GM18502 (cell line): ENCODE results near the gene ERCC4.

Source experiments
- ATAC-seq: cut with Tn5 transposase; IDR thresholded peaks from one replicate; pipeline ENCODE4 v1.9.1; 2021; ENCODE audit warnings: mild to moderate bottlenecking; ENCODE audit not compliant: unreplicated experiment, poor library complexity

ERCC4 gene

DNA sequence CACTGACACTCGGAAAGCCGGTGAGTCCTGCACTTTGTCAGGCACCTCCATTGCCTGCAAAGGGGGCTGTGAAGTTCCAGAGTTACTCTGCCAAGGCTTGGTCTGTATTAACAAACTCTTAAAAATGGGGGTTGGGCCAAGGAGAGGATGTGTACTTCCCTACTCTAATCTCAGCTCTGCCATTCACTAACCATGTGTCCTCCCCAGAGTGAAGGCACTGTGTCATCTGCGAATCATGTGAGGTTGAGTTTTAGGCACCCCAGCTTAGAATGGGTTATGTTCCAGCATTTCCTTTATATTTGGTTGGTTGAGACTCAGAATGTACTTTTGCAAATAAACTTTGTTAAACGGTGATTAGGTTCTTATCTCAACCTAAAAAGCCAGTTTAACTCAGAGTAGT, 24.9 kb downstream of the ERCC4 start:
- ATAC-seq: no peak

DNA sequence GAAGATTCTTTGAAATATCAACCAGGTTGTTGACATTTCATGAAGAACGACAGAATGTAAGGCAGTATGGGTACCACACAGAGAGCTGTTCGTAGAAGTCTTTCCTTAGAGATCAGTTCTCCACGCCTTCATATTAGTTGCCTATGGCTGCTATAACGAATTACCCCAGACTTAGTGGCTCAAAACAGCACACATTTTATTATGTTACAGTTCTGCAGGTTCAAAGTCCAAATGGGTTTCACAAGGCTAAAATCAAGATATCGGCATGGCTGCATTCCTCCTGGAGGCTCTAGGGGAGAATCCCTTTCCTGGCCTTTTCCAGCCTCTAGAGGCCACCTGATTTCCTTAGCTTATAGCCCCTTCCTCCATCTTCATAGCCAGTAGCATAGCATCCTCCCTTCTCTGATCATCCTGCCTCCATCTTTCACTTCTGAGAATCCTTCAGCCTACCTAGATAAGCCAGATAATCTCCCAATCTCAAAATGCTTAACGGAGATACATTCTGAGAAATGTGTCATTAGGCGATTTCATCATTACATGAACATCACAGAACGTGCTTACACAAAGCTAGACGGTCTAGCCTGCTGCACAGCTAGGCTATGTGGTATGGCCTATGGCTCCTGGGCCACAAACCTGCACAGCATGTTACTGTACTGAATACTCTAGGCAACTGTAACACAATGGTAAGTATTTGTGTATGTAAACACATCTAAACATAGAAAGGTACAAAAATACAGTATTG, 26.0 kb downstream of the ERCC4 start:
- no peak for ATAC-seq

DNA sequence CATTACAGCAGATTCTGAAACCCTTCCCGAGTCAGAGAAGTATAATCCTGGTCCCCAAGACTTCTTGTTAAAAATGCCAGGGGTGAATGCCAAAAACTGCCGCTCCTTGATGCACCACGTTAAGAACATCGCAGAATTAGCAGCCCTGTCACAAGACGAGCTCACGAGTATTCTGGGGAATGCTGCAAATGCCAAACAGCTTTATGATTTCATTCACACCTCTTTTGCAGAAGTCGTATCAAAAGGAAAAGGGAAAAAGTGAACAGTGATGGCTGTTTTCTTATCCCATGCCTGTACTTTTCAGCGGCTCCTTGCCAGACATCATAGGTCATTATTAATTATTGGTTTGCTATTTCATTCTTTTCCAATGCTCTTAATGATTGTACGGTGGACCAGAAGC, 28.1 kb downstream of the ERCC4 start:
- ATAC-seq: no peak

DNA sequence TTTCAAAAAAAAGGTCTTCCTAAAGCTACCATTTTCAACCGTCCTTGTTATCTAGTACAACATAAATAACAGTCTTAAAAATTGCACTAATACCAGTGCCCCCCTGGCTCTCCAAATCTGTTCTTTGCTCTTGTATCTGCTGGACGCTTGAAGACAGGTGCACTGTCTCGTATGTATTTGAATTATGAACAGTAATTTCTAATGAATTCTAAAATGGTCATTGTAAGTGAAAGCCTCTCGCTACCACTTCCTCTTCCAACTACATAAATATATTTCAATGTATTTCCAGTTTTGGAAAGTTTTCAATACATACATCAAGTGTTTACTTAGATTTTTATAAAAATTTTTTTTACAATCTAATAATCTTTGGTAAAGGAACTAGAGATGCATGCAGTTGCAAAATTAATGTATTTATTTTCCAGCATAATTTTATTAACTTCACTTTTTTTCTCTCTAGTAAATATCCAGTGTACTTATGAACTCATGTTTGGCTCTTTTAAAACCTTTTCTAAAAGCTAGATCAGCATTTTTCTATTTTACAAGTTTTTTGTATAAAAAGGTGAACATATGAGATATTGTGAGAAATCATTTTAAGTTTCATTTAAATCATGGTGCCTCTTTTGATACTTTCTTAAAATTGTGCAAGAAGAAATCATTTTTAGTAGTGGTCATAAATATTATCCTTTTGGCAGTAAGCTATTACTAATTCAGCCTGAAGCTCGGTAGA, 31.0 kb downstream of the ERCC4 start:
- ATAC-seq: no peak

DNA sequence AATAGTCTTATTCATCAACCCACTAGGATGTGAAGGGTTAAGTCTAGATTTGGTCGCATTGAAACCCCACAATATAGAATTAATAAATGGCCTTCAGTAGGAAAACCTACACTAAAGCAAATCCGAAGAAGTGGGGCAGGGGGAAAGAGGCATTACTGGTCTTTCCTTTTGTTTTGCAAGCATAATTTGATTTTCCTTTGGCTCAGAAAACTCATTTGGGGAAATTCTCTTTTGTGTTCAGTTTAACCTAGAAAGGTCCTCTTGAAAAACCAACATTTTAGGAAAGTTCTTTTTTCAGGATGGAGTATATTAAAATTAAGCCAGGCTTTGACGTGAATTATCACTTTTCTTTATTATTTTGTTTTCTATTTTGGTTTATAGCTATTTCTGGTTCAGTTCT, 31.7 kb downstream of the ERCC4 start:
- ATAC-seq: no peak

DNA sequence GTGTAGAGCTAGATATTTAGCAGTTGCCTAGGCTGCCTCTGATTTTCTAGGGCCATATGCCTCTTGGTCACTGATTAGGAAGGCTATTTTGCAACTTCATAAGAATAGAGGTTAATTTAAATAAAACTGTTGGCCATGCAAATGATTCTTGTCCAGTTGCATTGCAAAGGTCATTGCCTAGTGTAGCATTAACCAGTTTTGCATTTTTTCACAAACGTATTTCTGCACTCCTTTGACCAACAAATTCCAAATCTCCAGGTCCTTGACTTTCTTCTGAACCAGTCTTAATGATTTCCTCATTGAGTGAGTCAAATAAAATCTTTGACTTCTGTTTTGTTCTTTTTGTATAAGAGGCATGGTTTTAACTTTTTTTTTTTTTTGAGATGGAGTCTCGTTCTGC, 33.5 kb downstream of the ERCC4 start:
- no peak for ATAC-seq

DNA sequence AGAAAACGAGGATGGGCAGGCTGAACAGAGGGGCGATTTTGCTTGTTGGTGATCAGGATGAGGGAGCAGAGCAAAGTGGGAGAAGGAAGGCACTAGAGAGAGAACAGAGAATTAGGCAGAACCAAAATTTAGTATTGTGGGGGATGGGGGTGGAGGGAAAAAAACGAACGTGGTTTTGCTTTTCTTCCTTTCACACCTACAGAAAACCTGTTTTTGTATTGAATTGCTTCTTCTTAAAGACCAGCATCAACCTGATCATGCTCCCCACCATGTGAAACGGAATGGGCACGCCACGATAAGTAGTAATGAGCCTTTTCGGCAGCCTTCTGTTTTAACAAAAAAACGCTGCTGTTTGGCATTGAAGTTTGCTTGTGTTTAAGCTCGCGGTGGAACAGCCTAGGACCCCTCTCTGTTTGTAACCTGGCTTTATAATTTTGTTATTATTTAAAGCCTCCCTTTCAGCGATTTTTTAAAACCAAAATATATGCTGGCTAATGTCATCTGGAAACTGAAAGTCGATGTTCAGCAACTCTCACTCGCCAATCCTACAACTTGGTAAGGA, 36.8 kb downstream of the ERCC4 start:
- ATAC-seq: no peak

DNA sequence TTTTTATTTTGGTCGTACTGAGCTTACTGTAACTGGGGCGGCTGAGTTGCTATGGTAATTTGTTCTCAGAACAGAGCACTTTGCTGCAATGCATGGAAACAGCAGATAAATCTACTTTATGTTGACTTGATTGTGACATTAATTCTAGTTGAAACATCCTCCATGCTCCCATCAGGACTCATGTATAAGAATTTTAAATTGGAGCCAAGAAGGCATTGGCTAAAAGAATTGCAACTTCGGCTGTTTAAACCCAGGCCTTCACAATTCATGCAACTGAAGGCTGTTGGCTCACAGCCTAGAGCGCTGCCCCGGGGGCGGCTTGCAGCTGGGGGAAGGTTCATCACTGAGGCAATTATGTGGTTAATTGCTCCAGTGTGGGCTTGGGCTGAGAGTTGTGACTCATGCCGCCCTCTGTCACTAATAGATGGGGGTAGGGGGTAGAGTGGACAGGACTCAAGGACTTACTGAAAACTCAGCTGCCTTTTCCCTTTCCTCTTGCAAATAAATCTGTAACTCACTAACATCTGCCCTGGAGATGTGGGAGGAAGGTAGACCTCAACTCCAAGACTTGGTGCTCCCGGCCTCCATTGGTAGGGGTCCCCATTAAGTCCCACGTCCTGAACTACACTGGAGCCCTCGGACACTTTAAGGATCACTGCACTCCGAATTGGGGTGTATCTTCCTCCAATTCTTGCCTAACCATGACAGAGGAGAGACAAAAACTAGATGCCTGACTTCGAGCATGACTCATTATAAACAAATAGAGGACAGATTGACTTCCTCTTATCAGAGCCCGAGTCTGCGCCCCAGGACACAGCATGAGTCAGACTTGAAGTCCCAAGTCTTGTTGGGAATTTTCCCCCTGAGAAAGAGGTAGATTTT, 37.5 kb downstream of the ERCC4 start:
- ATAC-seq: peak; percentile 92

DNA sequence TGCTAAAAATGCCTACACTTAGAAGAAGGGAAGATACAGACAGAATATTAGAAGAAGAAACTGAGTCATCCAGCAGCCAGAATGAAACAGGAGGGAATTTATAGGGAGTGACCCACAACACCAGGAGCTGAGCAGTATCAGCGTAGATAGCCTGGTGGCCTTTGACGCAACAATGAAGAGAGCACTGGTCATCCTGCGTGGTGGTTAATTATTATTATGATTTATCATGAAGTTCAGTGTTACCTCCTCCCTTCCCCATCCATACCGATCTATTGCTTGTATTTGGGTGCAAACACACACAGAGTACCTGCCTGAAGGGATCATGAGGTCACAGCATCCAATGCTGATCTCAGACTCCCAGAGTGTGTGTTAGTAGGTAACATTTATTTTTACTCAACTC, 38.5 kb downstream of the ERCC4 start:
- ATAC-seq: no peak

DNA sequence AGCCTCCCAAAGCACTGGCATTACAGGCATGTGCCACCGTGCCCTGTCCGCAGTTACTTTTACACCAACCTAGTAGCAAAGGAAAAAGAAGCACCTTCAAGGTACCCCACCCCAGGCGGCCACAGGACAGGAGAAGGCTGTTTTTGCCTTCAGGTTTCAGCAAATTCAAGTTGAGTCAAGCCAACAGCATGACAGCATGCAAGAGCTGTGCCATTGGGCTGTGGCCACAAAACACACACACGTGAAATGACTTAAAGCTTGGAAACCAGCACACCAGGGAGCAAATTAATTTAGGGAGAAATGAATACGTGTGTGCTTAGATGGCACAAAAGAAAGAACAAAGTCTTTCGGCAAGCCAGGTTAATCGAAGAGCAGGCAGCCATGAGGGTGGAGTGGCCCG, 39.7 kb downstream of the ERCC4 start:
- ATAC-seq: no peak

DNA sequence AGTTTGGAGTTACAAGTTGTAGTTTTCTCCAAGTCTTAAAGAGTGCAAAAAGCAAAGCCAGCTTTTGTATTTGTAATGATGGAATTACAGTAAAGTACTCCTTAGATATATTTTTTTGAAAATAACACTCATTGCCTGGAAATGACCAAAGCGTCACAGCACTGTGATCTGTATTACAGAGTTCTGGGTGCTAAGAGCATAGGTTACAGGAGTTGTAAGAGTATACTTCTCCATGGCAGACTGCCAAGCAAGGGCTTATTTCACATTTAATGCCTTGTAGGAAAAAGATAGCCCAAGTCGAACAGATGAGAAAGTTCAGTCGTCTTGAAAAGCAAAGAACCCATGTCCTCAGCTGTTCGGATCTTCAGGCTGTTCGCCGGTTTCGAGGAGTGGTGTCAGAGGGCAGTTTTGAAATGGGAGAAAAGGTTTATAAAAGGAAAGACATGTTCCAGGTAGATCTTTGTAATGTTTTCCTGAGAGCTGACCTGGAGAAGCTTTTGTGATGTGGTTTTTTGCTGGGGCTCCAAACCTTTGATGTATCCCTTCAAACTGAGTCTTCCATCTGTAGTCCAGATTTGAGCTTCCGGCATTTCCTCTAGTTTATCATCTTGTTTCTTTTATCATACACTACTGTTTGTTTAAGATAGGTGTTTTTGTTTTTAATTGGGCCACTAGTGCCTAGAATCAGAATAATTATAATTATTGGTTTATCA, 41.3 kb downstream of the ERCC4 start:
- ATAC-seq: no peak

DNA sequence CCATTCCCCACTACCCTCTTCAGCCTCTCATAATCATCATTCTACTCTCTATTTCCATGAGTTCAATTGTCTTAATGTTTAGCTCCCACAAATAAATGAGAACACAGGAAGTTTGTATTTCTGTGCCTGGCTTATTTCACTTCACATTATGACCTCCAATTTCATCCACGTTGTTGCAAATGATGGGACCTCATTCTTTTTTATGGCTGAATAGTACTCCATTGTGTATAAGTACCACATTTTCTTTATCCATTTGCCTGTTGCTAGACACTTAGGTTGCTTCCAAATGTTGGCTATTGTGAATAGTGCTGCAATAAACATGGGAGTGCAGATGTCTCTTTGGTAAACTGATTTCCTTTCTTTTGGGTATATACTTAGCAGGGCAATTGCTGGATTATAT, 42.3 kb downstream of the ERCC4 start:
- ATAC-seq: no peak

DNA sequence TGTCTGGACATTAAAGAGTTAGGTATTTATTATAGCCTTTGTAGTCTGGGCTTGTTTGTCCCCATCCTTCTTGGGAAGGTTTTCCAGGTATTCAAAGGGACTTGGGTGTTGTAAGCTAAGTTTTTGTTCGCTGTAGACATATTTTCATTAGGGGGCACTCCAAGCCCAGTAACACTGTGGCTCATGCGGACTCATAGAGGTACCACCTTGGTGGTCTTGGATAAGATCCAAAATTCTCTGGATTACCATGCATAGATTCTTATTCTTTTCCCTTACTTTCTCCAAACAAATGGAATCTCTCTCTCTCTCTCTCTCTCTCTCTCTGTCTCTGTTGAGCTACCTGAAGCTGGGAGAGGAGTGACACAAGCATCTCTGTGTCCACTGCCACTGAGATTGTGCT, 48.9 kb downstream of the ERCC4 start:
- no peak for ATAC-seq

DNA sequence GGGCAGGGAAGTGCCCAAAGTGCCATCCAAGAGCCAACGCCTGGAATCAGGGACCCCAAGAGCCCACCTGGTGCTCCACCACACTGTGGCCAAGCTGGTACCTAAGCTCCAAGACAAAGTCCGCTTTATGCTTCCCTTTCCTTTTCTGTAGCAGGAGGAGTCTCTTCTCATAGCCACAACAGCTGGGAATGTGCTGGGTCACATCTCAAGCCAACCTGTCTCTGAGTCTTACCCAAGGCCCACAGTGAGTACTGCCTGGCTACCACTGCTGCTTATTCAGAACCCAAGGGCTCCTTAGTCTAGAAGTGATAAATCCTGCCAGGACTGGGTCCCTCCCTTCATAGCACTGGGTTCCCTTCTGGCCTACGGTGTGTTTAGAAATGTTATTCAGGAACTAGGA, 49.8 kb downstream of the ERCC4 start:
- ATAC-seq: no peak

DNA sequence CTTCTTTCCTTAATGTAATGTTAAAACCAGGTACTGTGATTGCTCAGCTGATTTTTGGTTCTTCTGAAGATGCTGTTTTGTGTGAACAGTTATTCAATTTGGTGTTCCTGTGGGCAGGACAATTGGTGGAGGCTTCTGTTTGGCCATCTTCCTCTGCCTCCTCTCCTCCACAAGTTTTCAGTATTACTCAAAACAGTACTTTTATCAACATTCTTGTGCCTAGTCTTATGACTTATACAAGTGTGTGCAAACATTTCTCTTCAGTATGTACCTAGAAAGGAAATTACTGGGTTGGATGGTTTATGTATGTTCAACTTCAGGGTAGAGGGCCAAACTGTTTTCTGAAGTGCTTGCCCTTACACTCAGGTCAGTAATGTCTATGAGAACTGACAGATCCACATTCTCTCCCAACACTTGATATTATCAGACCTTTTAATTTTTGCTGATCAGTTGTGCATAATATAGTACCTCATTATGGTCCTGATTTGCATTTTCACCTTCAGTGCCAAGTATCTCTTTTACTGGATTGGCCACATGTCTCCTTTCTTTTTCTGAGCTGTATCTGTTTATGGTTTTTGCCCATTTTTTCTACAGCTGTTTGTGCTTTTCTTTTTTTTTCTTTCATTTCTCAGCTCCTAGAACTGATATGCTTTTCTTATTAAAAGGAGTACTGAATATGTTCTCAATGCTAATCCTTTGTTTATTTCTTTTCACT, 50.9 kb downstream of the ERCC4 start:
- ATAC-seq: no peak

DNA sequence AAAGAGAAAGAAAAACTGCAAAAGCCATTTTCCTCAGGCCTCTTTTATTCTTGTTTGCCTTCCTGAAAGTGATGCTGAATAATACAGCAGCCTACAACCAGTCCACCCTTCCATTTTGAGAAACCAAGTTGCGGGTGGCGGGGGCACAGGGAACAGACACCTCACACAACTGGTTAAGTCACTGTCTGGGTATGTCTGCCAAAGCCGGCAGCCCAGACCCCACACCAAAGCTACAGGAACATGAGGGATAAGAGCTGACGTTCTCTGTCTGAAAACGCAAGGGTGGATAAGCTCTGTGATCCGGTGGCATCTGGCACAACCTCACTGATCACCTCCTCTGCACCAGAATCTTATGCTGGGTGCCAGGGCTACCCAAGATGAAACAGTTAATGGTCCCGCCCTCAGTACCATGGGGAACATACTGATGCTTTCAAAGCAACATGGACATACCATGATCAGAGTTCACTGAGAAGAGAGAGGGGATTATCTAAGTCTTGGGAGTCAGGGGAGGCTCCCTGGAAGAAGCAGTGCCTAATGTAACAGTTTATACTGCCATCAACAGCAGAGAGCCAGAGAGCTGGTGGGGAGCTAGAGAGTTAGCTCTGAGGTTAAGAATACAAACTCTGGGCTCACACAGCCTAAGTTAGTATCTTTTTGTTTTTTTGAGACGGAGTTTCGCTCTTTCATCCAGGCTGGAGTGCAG, 53.5 kb downstream of the ERCC4 start:
- no peak for ATAC-seq

DNA sequence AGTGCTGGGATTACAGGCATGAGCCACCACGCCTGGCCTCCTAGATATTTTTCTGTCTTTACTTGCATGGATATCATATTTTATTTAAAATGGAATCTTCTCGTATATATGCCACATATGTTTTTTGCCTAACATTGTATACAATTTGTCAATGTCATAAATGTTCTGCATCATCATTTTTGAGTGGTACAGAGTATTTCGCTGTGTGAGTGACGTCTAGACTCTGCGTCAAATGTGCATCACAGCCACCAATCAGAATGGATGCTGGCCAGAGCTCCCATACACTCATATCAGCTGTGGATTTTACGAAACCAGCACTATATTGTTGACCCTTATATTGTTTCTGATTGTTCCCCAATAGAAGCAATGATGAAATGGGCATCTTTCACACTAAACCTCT, 57.2 kb downstream of the ERCC4 start:
- ATAC-seq: no peak

DNA sequence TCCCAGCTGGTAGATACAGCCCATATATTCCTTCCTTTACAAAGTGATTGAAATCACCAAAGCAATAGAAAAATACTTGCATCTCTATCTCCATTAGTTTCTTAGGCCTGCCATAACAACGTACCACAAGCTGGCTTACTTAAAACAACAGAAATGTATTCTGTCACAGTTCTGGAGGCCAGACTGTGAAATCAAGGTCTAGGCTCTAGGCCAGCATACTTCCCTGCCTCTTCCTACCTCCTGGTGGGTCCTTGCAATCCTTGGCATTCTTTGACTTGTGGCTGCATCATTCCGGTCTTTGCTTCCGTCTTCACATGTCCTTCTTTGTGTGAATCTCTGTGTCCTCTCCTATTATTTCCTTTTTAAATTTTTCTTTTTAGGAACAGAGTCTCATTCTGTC, 62.5 kb downstream of the ERCC4 start:
- ATAC-seq: no peak

DNA sequence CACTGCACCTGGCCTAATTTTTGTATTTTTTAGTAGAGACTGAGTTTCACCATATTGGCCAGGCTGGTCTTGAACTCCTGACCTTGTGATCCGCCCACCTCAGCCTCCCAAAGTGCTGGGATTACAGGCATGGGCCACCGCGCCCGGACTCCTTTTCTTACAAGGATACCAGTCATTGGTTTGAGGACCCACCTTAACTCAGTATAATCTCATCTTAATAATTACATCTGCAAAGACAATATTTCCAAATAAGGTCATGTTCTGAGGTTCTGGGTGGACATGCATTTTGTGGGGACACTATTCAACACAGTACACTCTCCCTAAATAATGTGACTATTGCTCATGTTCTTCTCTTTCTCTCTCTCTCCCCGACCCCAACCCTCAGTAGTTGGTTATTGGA, 63.7 kb downstream of the ERCC4 start:
- ATAC-seq: no peak
